GM18508 (cell line): Measurements from ENCODE around the gene CACNB1.
"Not testable (repeated sequence)": the region's sequence is repeated elsewhere in the genome, so short reads cannot be mapped to it uniquely, and the experiment has no call there.

Experiments
- ATAC-seq: cut with Tn5 transposase; IDR thresholded peaks from one replicate; pipeline ENCODE4 v1.9.1; 2021; ENCODE audit warnings: moderate number of reproducible peaks; ENCODE audit not compliant: insufficient read depth, unreplicated experiment

CACNB1 gene

DNA sequence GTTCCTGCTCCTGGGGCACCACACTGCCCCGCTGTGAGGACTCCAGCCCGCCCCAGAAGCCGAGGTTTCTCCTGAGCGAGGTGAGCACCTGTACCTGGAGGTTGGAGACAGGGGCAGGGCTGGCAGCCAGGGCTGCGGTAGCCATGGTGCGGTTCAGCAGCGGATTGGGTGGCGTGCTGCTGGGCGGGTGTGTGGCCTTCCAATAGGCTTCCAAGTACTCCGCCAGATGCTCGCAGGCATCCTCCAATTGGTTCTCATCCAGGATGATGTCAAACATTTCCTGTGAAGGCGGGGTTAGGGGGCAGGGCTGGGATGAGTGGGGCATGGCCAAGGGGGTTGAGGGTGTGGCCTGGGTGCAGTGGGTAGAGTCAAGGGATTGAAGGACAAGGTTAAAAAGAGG, 20.2 kb downstream of the CACNB1 start:
- ATAC-seq, result no peak

- no peak for ATAC-seq
These were observed 21.8 kb downstream of the CACNB1 start for GRCh38 chr17:39175695-39176093.

DNA sequence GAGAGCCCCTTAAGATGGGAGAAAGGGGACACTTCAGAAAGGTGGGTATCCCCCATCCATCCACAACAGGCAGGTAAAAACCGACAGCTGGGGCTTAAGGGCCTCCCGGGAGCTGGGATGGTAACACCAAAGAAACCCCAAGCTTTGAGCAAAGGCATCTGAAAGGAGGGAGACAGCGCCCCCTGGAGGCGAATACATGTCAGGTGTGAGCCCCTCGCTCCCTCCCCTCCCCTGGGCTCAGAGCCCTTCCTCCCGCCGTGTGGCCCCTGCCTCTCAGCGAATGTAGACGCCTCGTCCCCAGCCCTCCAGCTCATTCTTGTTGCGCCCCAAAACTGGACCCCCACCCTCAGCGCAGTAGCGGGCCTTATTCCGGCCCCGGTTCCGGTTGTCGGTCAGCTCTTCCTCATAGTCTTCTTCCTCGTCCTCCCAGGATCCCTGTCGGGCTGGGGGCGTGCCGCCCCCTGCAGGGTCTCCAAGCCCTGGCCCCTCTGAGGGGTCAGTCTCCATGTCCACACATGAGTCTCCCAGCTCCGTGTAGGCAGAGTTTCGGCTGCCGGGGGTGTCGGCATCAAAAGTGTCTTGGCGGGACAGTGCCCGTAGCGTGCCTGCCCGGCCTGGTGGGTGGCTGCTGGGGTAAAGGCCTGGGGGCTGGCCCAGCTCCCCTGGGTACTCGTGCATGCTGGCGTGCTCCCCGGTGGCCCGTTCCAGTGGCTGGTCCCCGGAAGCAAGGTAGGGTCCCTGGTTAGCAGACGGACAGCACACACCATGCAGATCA, 22.4 kb downstream of the CACNB1 start:
- ATAC-seq, result no peak

- no peak for ATAC-seq
These were observed 23.8 kb downstream of the CACNB1 start for GRCh38 chr17:39173526-39174274.

DNA sequence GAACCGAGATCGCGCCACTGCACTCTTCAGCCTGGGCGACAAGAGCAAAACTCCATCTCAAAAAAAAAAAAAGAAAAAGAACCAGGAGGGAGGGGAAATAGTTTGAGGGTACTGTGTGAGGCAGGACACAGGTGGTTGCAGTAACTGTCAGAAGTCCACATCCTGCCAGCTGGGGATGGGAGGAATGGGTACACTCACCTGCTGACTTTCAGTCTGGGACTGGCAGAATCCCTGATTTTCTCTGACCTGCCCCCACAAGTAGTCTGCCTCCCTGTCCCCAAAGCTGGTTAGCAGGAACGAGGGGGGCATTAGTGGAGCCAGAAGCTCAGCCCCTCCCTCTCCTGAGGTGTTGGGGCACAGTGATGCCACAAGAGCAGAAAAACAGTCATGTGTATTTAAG, 24.4 kb downstream of the CACNB1 start:
- no peak for ATAC-seq

DNA sequence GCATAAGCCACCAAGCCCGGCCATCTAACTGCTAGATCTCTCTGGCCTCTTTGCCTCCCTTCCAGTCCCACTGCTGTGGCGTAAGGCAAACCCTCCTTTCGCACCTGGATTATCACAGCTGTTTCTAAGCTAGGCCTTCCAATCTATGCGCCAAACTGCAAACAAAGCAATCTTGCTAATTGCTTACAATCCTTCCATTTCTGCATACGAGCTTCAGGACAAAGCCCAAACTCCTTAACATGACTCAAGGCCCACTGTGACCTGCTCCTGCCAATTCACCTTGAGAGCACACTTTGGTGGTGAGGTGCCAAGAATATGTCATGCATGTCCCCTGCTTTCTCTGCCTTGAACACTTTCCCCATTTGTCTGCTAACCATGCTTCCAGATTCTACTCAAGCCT, 25.5 kb downstream of the CACNB1 start:
- no peak for ATAC-seq

- no peak for ATAC-seq
These were observed 26.9 kb downstream of the CACNB1 start for GRCh38 chr17:39170558-39170957.

DNA sequence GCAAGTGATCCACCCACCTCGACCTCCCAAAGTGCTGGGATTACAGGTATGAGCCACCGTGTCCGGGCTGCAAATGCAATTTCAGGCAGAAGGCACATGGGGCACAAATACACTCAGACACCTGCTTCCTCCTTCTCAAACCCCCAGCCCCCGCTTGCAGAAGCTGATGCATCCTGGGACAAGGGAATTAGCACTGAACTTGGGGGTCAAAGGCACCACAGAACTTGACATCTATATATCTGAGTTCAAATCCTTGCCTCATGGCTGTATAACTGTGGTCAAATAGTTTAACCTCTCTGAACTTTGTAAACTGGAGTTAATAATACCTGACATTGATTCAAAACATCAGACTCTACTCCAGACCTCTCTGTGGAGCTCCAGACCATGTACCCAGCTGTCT, 27.4 kb downstream of the CACNB1 start:
- ATAC-seq, result no peak

GRCh38 chr17:39169518-39169917, 28.0 kb downstream of the CACNB1 start:
- ATAC-seq, result no peak

DNA sequence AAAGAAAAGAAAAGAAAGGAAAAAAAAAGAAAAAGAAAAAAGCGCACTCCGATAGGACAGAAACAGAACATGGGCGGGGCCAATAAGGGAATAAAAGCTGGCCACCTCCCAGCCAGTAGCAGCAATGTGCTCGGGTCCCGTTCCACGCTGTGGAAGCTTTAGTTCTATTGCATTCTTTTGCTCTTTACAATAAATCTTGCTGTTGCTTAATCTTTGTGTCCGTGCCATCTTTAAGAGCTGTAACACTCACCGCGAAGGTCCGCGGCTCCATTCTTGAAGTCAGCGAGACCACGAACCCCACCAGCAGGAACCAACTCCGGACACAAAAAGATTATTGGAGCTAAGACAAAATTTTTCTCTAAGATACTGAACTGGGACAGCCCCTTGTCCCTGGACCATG, 28.4 kb downstream of the CACNB1 start:
- ATAC-seq, result no peak

DNA sequence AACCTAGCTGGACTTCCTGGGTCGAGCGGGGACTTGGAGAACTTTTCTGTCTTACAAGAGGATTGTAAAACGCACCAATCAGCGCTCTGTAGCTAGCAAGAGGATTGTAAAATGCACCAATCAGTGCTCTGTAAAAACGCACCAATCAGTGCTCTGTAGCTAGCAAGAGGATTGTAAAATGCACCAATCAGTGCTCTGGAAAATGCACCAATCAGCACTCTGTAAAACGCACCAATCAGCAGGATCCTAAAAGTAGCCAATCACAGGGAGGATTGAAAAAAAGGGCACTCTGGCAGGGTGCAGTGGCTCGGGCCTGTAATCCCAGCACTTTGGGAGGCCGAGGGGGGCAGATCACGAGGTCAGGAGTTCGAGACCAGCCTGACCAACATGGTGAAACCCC, 29.0 kb downstream of the CACNB1 start:
- ATAC-seq, result not testable (repeated sequence)

DNA sequence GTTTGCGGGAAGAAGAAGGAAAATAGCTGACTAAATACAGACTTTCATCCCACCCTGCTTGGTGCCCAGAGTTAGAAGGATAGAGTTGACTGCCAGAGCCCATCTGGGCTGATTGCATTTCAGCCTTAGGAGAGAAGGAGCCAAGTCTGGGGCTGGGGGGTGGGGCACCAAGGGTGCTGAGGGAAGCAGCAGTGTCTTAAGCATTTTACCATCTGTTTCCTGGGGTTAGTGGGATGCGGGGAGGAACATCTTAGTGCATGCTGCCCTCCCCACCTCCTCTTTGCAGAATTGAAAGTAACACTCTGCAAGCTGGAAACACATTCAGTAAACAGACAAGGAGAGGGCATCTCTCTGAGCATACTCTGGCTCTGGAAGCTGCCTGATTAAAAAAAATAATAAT, 30.0 kb downstream of the CACNB1 start:
- ATAC-seq, result no peak

GRCh38 chr17:39166437-39167335, 30.8 kb downstream of the CACNB1 start:
- no peak for ATAC-seq

- ATAC-seq, result no peak
These were observed 31.6 kb downstream of the CACNB1 start, which contains the start of gene ARL5C for GRCh38 chr17:39165841-39166349. Gene ARL5C (minus strand): TSS chr17:39166161. CDS start chr17:39165760, 401 bp downstream.

- no peak for ATAC-seq
These were observed 32.2 kb downstream of the CACNB1 start for GRCh38 chr17:39165178-39165840.

DNA sequence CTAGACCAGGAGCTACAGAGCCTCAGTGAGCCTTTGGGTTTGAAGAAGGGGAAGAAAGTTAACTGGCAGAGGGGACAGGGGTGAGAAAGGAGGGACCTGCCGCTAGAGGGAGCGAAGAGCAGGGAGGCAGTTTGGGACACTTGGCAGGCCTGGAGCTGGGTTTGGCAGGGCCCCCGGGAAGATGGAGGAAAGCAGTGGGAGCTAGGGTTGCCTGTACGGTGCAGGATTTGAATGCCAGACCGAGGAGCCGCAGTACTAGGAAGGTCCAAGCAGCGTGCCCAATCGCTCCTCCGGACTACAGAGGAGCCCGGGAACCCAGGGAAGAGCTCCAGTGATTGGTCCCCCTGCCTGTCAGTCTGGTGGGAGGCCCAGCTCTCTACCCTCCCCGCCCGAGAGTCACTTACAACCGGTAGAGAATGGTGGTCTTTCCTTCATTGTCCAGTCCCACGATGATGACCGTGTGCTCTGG, 32.8 kb downstream of the CACNB1 start:
- ATAC-seq, result no peak

DNA sequence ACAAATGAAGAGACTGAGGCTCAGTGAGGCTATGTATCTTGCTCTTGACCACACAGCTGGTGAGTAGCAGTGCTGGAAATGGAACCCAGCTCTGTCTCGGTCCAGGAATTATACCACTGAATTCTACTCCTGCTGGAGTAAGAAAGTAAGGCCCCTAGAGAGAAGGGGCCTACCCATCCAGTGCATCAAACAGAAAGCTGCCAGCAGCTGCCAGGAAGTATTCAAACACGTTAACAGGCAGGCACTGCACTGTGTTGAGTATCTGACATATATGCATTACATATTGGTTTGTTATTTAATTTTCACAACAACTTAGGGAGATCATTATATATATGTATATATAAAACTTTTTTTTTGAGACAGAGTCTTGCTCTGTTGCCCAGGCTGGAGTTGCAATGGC, 35.5 kb downstream of the CACNB1 start:
- ATAC-seq, result no peak

- ATAC-seq, result no peak
These were observed 38.8 kb downstream of the CACNB1 start for GRCh38 chr17:39158623-39159022.

- no peak for ATAC-seq
These were observed 41.0 kb downstream of the CACNB1 start for GRCh38 chr17:39156491-39156890.

DNA sequence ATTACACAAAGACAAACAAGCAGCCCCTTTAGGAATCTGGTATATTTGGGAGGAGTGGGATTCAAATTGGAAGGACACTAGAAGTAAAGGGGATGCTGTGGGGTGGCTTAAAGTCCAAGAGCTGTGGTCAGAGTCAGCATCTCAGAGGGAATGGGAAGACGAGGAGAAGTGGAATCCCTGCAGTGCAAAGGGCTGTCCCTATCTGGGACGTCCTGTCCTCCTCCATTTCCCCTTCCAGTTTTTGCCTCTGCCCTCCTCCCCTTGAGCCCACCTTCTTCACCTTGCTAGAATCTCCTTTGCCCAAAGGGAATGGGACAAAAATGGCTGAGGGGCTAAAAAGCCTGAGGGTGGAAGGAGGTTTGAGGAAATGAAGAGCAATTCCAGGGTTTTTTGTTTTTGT, 41.8 kb downstream of the CACNB1 start:
- ATAC-seq, result no peak
